ENCODE results near the gene NR2F6.
"Not testable (repeated sequence)": the region's sequence is repeated elsewhere in the genome, so short reads cannot be mapped to it uniquely, and the experiment has no call there.

NR2F6 gene

DNA sequence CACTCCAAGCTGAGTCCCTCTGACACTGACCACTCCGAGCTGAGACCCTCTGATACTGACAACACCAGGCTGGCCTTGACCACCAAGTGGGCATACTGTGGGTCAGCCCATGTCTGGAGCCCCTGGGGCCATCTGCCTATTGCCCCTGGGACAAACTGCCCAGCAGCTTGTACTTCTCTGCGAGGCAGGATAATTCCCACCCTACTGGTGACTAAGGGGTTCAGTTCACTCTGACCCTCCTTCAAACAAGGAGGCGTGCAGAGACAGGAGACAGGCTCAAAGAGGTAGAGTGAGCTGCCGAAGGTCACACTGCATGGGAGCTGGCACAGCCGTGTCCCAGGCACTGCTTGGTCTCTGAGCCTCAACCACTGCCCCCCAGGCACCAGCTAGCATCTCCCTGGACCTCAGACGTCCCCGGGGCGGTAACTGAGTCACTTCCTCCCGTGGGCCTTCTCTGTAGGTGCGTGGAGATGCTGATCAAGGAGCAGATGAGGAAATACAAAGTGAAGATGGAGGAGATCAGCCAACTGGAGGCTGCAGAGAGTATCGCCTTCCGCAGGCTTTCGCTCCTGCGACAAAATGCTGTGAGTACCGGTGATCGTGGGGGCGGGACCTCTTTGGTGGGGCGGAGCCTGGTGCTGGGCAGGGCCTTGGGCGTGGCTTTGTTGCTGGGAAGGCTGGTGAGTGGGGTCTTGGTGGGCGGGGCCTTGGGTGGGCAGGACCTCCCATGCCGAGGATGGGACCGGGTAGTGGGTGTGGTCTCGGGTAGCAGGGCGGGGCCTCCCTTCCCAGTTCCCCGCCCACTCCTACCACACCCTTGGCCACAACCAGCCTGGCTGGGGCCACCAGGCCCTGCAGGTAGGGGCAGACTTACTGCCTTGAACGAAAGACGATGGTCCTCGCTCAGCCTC, 36.3 kb downstream of the NR2F6 start:
- no peak for DNase-seq

GRCh38 chr19:17206736-17207581, 38.8 kb downstream of the NR2F6 start:
- DNase-seq, result no peak

GRCh38 chr19:17205237-17206140, 40.2 kb downstream of the NR2F6 start:
- DNase-seq, result no peak

DNA sequence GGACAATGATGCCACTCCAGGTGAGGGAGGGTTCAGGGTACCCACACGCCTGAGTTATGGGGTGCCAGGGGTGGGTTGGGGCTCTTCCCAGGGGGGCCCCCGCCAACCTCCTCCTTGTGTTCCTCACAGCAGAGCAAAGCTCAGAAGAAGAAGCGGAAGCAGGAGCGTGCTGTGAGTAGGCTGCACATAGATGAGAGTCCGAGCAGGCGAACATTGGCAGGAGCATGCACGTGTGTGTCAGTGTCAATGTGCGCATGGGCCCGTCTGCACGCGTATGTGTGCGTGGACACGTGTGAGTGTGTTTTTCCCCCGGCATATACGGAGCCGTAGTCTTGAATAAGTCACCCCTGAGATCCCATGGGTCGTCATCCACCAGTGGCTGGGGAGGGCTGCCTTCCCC, 43.0 kb downstream of the NR2F6 start:
- DNase-seq, result no peak

DNA sequence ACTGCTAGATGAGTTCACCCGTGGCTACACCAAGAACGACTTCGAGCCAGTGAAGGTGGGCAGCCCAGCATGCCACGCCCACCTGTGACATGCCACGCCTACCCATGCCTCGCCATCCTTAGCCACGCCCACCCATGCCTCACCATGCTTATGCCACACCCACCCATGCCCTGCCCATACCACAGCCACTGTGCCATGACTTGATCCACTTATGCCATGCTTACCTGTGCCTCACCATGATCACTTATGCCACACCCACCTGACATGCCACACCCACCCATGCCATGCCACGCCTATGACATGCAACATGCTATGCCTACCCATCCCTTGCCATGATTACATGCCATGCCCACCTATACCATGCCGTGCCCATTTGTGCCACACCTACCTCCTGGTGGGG, 43.5 kb downstream of the NR2F6 start:
- DNase-seq, result no peak

DNA sequence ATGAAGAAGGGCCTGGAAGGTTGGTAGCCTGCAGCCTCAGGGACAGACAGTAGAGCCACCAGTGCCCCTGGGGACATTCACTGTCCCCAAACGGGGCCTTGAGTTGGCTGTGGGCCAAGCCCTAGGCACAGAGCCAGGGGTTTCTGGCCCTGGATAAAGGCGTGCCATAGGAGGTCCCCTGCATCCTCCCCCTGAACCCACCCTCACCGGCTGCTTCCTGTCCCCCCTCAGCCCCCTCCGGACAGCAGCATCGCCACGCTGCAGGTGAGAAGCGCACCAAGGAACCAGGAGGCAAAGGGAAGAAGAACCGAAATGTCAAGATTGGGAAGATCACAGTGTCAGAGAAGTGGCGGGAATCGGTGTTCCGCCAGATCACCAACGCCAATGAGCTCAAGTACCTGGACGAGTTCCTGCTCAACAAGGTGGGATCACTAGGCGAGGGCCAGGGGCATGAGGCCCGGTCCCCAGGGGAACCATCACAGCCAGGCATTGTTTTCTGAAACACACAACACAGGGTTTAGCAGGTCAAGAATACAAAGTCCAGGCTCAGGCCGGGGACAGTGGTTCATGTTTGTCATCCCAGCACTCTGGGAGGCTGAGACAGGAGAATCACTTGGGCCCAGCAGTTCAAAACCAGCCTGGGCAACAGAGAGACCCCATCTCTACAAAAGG, 45.2 kb downstream of the NR2F6 start:
- no peak for DNase-seq

GRCh38 chr19:17197666-17198065, 48.1 kb downstream of the NR2F6 start:
- no peak for DNase-seq

- no peak for DNase-seq
Observed at GRCh38 chr19:17196610-17197009, 49.1 kb downstream of the NR2F6 start.

- DNase-seq, result no peak
Observed at GRCh38 chr19:17195106-17195505, 50.6 kb downstream of the NR2F6 start.

DNA sequence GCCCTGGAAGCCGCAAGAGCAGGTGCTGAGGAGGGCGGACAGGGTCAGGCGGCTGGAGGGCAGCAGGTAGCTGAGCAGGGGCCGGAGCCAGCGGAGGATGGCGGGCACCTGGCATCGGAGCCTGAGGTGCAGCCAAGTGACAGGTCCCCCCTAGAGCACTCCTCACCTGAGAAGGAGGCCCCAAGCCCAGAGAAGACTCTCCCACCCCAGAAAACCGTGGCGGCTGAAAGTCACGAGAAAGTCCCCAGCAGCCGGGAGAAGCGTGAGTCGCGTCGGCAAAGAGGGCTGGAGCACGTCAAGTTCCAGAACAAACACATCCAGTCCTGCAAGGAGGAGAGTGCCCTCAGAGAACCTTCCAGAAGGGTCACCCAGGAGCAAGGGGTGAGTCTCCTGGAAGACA, 51.1 kb downstream of the NR2F6 start:
- no peak for DNase-seq

DNA sequence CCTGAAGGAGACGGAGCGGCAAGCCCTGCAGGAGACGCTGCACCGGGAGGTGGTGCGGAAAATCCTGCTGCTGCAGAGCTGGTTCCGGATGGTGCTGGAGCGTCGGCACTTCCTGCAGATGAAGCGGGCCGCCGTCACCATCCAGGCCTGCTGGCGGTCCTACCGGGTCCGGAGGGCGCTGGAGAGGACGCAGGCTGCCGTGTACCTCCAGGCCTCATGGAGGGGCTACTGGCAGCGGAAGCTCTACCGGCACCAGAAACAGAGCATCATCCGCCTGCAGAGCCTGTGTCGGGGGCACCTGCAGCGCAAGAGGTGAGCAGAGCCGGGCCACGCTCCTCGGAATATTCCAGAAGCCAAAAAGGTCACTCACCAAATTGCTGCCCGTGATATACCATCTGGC, 53.0 kb downstream of the NR2F6 start:
- DNase-seq, result no peak

DNA sequence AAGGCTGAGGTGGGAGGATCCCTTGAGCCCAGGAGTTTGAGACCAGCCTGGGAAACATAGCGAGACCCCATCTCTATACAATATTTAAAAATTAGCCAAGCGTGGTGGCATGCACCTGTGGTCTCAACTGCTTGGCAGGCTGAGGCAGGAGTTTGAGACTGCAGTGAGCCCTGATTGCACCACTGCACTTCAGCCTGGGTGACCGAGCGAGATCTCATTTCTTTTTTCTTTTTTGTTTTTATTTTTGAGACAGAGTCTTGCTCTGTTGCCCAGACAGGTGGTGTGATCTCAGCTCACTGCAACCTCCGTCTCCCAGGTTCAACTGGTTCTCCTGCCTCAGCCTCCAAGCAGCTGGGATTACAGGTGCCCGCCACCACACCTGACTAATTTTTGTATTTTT, 54.0 kb downstream of the NR2F6 start:
- not testable (repeated sequence) for DNase-seq

DNA sequence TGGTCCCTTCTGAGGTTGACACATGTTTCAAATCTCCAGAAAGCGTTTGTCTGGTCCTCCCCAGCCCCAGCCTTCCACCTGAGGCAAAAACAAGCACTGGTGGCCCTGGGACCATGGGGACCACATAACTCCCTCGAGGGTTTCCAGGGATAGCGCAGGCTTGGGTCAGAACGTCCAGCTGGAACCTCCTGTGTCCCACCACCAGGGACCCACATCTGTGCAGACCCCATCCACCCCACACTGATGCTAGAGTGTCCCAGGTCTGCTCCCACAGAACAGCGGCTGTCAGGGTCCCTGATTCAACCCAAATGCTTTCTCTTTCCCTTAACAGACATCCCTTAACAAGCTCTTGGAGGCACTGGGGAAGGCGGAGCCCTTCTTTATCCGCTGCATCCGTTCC, 60.1 kb downstream of the NR2F6 start:
- DNase-seq, result no peak

GRCh38 chr19:17184371-17184841, 61.3 kb downstream of the NR2F6 start:
- no peak for DNase-seq

DNA sequence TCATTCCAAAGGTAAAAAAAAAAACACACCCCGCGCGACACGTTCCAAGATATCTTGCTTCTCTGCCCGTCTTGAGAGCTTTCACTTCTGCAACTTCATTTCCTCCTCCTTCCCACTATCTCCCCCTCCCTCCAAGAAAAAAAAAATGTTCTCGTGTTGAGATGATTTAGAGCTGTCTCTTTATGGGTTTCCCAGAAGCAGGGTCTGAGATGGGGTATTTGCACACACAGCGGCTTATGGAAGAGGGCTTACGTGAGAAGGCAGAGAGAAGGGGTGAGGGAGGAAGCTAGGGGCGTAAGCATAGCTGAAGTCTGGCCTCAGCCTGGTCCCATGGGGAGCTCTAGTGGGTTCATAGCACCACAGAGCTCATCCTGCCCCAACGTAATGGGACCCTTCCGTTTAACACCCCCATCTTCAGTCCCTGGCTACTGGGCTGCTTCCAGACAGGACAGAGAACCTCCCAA, 61.8 kb downstream of the NR2F6 start:
- no peak for DNase-seq

DNA sequence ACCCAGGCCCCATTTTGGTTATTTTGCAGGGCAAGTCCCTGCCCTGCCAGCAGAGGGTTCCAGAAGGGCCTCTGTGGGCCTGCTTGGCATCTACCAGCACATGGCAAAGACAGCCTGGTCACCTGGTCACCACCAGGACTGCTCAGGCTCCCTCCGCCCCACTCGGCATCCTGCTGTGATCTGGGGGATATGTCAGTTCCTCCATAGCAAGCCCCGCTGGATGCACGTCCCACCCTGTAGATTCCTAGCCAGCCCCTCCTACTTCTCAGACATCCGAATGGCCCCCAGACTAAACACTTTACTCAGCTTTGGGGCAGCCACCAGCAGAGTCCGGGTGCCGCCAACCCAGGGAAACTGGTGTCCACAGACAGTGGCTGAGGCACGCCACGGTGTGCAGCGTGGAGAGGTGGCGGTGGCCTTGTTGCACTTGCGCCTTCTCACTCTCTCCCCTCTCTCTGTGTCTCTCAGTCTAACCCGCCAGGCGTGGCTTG, 62.4 kb downstream of the NR2F6 start:
- no peak for DNase-seq
